ENCODE results near the gene VSTM2B.

DNA sequence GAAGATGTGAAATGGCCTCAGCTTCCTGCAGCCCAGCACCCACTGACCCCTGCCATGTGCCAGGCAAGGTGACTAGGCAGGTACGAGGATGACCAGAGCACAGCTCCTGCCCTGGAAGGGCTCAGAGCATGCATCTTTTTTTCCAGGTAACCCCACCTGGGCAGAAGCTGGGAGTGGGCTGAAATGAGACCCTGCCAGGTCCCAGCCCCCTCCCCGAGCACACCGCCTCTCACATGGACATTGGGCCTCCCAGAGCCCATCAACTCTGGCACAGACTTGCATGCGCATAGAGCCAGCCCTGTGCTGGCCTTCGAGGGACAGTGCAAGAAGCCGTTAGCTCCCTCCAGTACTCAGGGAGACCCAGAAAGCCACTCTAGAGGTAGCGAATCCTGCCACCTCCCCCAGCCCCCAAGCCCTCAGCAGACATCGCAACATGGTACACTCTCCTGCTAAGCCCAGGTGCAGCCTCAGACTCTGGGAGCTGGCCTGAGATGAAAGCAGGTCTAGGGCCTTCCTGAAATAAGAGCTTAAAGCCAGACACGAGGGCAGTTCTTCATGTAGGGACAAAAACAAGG, 8.9 kb upstream of the VSTM2B start:
- TF ChIP-seq ESRRG (CRISPR knock-in tag; IDR thresholded peaks at IDR 0.05) (no peak), ZFP3 (CRISPR knock-in tag; IDR thresholded peaks at IDR 0.05) (no peak), PATZ1 (CRISPR knock-in tag; IDR thresholded peaks at IDR 0.05; ENCODE audit: borderline replicate concordance) (no peak), ZNF8 (CRISPR knock-in tag; IDR thresholded peaks at IDR 0.05) (no peak), ARNTL (CRISPR knock-in tag; IDR thresholded peaks at IDR 0.05; ENCODE audit: borderline replicate concordance, low read depth) (no peak), ZFP30 (CRISPR knock-in tag; IDR thresholded peaks at IDR 0.05) (no peak)
- TF ChIP-seq, protein P1, sequence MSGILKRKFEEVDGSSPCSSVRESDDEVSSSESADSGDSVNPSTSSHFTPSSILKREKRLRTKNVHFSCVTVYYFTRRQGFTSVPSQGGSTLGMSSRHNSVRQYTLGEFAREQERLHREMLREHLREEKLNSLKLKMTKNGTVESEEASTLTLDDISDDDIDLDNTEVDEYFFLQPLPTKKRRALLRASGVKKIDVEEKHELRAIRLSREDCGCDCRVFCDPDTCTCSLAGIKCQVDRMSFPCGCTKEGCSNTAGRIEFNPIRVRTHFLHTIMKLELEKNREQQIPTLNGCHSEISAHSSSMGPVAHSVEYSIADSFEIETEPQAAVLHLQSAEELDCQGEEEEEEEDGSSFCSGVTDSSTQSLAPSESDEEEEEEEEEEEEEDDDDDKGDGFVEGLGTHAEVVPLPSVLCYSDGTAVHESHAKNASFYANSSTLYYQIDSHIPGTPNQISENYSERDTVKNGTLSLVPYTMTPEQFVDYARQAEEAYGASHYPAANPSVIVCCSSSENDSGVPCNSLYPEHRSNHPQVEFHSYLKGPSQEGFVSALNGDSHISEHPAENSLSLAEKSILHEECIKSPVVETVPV (CRISPR knock-in tag; IDR thresholded peaks at IDR 0.05) = no peak

Measured in SK-N-SH treated with all-trans-retinoic acid at 6 μM for 48 hours (cell line).